Chondrocyte (in vitro differentiated cells): ENCODE data around the gene C1QL2. TPM values are rescaled to one million over a fixed set of nuclear protein-coding genes. Genes with fewer than 3 reads are reported as not detected.

Experiments used
- DNase-seq: peaks from one replicate; pipeline ENCODE4 v3.0.0; 2021; ENCODE audit warnings: mixed read lengths, low spot score
- H3K27ac Mint-ChIP-seq: one replicate; pipeline ENCODE4 v1.8.0; 2021; ENCODE audit warnings: mild to moderate bottlenecking, moderate library complexity, mixed read lengths; ENCODE audit not compliant: unreplicated experiment
- H3K27me3 Mint-ChIP-seq: 2 replicates; pipeline ENCODE4 v1.8.0; 2021; ENCODE audit warnings: low read depth, mixed read lengths
- H3K36me3 Mint-ChIP-seq: 2 replicates; pipeline ENCODE4 v1.8.0; 2021; ENCODE audit warnings: low read depth, mixed read lengths
- H3K4me1 Mint-ChIP-seq: 2 replicates; pipeline ENCODE4 v1.8.0; 2021; ENCODE audit warnings: low read depth, mild to moderate bottlenecking, mixed read lengths
- H3K4me3 Mint-ChIP-seq: one replicate; pipeline ENCODE4 v1.8.0; 2021; ENCODE audit warnings: mild to moderate bottlenecking, moderate library complexity, mixed read lengths; ENCODE audit not compliant: unreplicated experiment
- H3K9me3 Mint-ChIP-seq: 2 replicates; pipeline ENCODE4 v1.8.0; 2021; ENCODE audit warnings: low read depth, mixed read lengths
- CTCF ChIP-seq: fragments of 200-600 bp; sonication (generic); IDR thresholded peaks from 2 replicates; pipeline ENCODE4 v1.5.0; 2021; ENCODE audit warnings: antibody characterized with exemption, mild to moderate bottlenecking, moderate library complexity
- total RNA-seq: library from RNA; stranded (reverse); gene quantifications from 3 replicates; pipeline ENCODE4 v1.2.1, GENCODE V29; 2021

Gene C1QL2
- total RNA-seq, 1 donor from 2014 or later, result not detected

GRCh38 chr2:119184512-119184911 lies 26.0 kb upstream of the C1QL2 start:
- H3K9me3 Mint-ChIP-seq, result no peaks in the 10 kb centered on the region
- no peaks in the 10 kb centered on the region for H3K36me3 Mint-ChIP-seq
- H3K4me3 Mint-ChIP-seq, result no peak overlapping the region
- DNase-seq, result peak; percentile 14
- peaks cover 6% of the 10 kb centered on the region for H3K27me3 Mint-ChIP-seq
- TF ChIP-seq CTCF, result no peak
- H3K27ac Mint-ChIP-seq, result no peak overlapping the region
- H3K4me1 Mint-ChIP-seq, result peaks cover 14% of the 10 kb centered on the region

- no peak for TF ChIP-seq CTCF
- peaks cover 6% of the 10 kb centered on the region for H3K27me3 Mint-ChIP-seq
- no peak overlapping the region for H3K27ac Mint-ChIP-seq
- H3K4me3 Mint-ChIP-seq, result no peak overlapping the region
- H3K9me3 Mint-ChIP-seq, result no peaks in the 10 kb centered on the region
- peaks cover 20% of the 10 kb centered on the region for H3K4me1 Mint-ChIP-seq
- peak; percentile 68 for DNase-seq
- no peaks in the 10 kb centered on the region for H3K36me3 Mint-ChIP-seq
These were observed 23.4 kb upstream of the C1QL2 start for GRCh38 chr2:119181791-119182445.

GRCh38 chr2:119181391-119181790 lies 22.8 kb upstream of the C1QL2 start:
- no peak for TF ChIP-seq CTCF
- Mint-ChIP-seq H3K4me3 (no peak overlapping the region), H3K9me3 (no peaks in the 10 kb centered on the region), H3K27me3 (peaks cover 3% of the 10 kb centered on the region), H3K4me1 (peaks cover 20% of the 10 kb centered on the region), H3K36me3 (no peaks in the 10 kb centered on the region), H3K27ac (no peak overlapping the region)
- DNase-seq, result peak; percentile 62

- Mint-ChIP-seq H3K27ac (no peak overlapping the region), H3K4me3 (no peak overlapping the region), H3K27me3 (no peaks in the 10 kb centered on the region), H3K36me3 (no peaks in the 10 kb centered on the region), H3K4me1 (peaks cover 20% of the 10 kb centered on the region), H3K9me3 (no peaks in the 10 kb centered on the region)
- TF ChIP-seq CTCF, result no peak
- peak; percentile 42 for DNase-seq
These were observed 22.3 kb upstream of the C1QL2 start for GRCh38 chr2:119180892-119181291.

- Mint-ChIP-seq H3K4me3 (no peak overlapping the region), H3K9me3 (no peaks in the 10 kb centered on the region), H3K27ac (peak overlapping the region; percentile 81), H3K27me3 (no peaks in the 10 kb centered on the region), H3K36me3 (no peaks in the 10 kb centered on the region), H3K4me1 (peaks cover 20% of the 10 kb centered on the region)
- DNase-seq, result peak; percentile 41
- peak; percentile 40 for TF ChIP-seq CTCF
These were observed 21.4 kb upstream of the C1QL2 start for GRCh38 chr2:119179991-119180390.
